GM20000 (cell line): ENCODE data around the gene MT1H.

Experiments
- DNase-seq: peaks from one replicate; pipeline ENCODE4 v3.0.0; 2012; ENCODE audit warnings: low spot score
- CTCF ChIP-seq: IDR thresholded peaks from 2 replicates; pipeline ENCODE4 v1.5.1; 2012; ENCODE audit warnings: mild to moderate bottlenecking, control low read depth; ENCODE audit errors: extremely low read depth, missing control alignments

Gene MT1H

GRCh38 chr16:56700195-56700594 is 30.6 kb downstream of the MT1H start:
- TF ChIP-seq CTCF = no peak
- no peak for DNase-seq

GRCh38 chr16:56700631-56701030 is 31.0 kb downstream of the MT1H start:
- DNase-seq = no peak
- no peak for TF ChIP-seq CTCF

GRCh38 chr16:56701534-56701933 is 31.9 kb downstream of the MT1H start:
- DNase-seq = no peak
- no peak for TF ChIP-seq CTCF

GRCh38 chr16:56702836-56703235 is 33.2 kb downstream of the MT1H start:
- no peak for TF ChIP-seq CTCF
- no peak for DNase-seq

- TF ChIP-seq CTCF = no peak
- DNase-seq = no peak
Observed at GRCh38 chr16:56708525-56709442, 39.2 kb downstream of the MT1H start.

GRCh38 chr16:56709443-56710040 is 39.9 kb downstream of the MT1H start:
- DNase-seq = no peak
- no peak for TF ChIP-seq CTCF

GRCh38 chr16:56710181-56710737 is 40.6 kb downstream of the MT1H start:
- TF ChIP-seq CTCF = no peak
- no peak for DNase-seq
